H1 (cell line): Measurements from ENCODE around the gene SLC9A5. TPM values are rescaled to one million over a fixed set of nuclear protein-coding genes. Genes with fewer than 3 reads are reported as not detected.

Source experiments
- CTCF ChIA-PET: fragments of 300-600 bp; sonication (Branson Sonifier 250); formaldehyde crosslinking; loops from one replicate; lab custom pipeline; 2021; ENCODE audit not compliant: partially characterized antibody; lab: Charles Lee
- POLR2A ChIA-PET: fragments of 300-600 bp; sonication (Branson Sonifier 250); formaldehyde crosslinking; loops from one replicate; lab custom pipeline; 2021; ENCODE audit warnings: inconsistent platforms; ENCODE audit not compliant: partially characterized antibody; lab: Charles Lee
- DNase-seq, 2 experiments: peaks; one replicate each; pipeline versions ENCODE4 v3.0.0 to v3.0.0-alpha.2; 2010 to 2022; ENCODE audit warnings: low spot score in 2 of 2, low read depth in 1 of 2, mixed read lengths in 1 of 2
- FAIRE-seq: peaks from 2 replicates; lab custom pipeline; 2011; peaks lifted over from hg19 to GRCh38; lab: Jason Lieb, UNC
- H2AFZ ChIP-seq: 2 replicates; pipeline ENCODE4 v1.8.1; 2012; ENCODE audit warnings: low read length, inconsistent platforms
- H2AK5ac ChIP-seq: 2 replicates; pipeline ENCODE4 v1.6.1; 2013; ENCODE audit warnings: low read depth, low read length
- H2BK120ac ChIP-seq: replicated peaks from 2 replicates; pipeline ENCODE3; 2013; ENCODE audit warnings: low read depth, low read length, inconsistent platforms
- H2BK12ac ChIP-seq: 2 replicates; pipeline ENCODE4 v1.6.1; 2013; ENCODE audit warnings: low read depth, low read length
- H2BK15ac ChIP-seq: 2 replicates; pipeline ENCODE4 v1.6.1; 2013; ENCODE audit warnings: low read length
- H2BK20ac ChIP-seq: 2 replicates; pipeline ENCODE4 v1.6.1; 2013; ENCODE audit warnings: low read length
- H2BK5ac ChIP-seq: 2 replicates; pipeline ENCODE4 v1.6.1; 2013; ENCODE audit warnings: low read depth, low read length
- H3K14ac ChIP-seq: 2 replicates; pipeline ENCODE4 v1.6.1; 2013; ENCODE audit warnings: inconsistent platforms; ENCODE audit not compliant: insufficient read length
- H3K18ac ChIP-seq: 2 replicates; pipeline ENCODE4 v1.6.1; 2013; ENCODE audit warnings: low read length; ENCODE audit errors: extremely low read depth
- H3K23ac ChIP-seq: 2 replicates; pipeline ENCODE4 v1.6.1; 2013; ENCODE audit warnings: inconsistent platforms; ENCODE audit not compliant: insufficient read length
- H3K23me2 ChIP-seq: 2 replicates; pipeline ENCODE4 v1.6.1; 2013; ENCODE audit warnings: low read depth, low read length
- H3K27ac ChIP-seq: 2 replicates; pipeline ENCODE4 v1.6.1; 2011; ENCODE audit warnings: low read depth, low read length, inconsistent platforms
- H3K27me3 ChIP-seq, 4 experiments: replicated peaks in 1 of 4; 1 replicate in 1 of 4; 2 replicates in 3 of 4; pipeline versions ENCODE4 v1.6.1 to v1.8.1; 2011 to 2013; ENCODE audit warnings: low read length in 3 of 4, mild to moderate bottlenecking in 3 of 4, inconsistent platforms in 2 of 4, mixed read lengths in 2 of 4, moderate library complexity in 1 of 4; ENCODE audit not compliant: control insufficient read depth in 3 of 4, insufficient read depth in 3 of 4; ENCODE audit errors: extremely low read depth in 1 of 4
- H3K36me3 ChIP-seq, 4 experiments: 2 replicates each; pipeline versions ENCODE4 v1.6.1 to v1.8.1; 2011 to 2013; ENCODE audit warnings: mild to moderate bottlenecking in 4 of 4, low read length in 3 of 4, moderate library complexity in 2 of 4, control low read depth in 1 of 4, inconsistent platforms in 1 of 4; ENCODE audit not compliant: insufficient read depth in 4 of 4, control insufficient read depth in 2 of 4
- H3K4ac ChIP-seq: replicated peaks from 2 replicates; pipeline ENCODE3; 2013; ENCODE audit warnings: low read length, low read depth, mixed read lengths, inconsistent platforms; ENCODE audit not compliant: insufficient read length
- H3K4me1 ChIP-seq, 4 experiments: replicated peaks in 1 of 4; 1 replicate in 1 of 4; 2 replicates in 3 of 4; pipeline versions ENCODE4 v1.6.1 to v1.8.1; 2011 to 2013; ENCODE audit warnings: low read length in 3 of 4, inconsistent platforms in 2 of 4, mixed read lengths in 1 of 4; ENCODE audit not compliant: insufficient read depth in 4 of 4, control insufficient read depth in 3 of 4
- H3K4me2 ChIP-seq, 2 experiments: 2 replicates each; pipeline versions ENCODE4 v1.6.1 to v1.8.1; 2011 to 2013; ENCODE audit warnings: low read depth in 2 of 2, low read length in 2 of 2, control low read depth in 1 of 2, inconsistent platforms in 1 of 2, mild to moderate bottlenecking in 1 of 2; ENCODE audit not compliant: insufficient read depth in 1 of 2
- H3K4me3 ChIP-seq, 4 experiments: fragments of 200-600, 300-600 bp in 1 of 4; sonication (generic), shearing (Covaris generic), sonication (Bioruptor Twin) in 1 of 4; 2 replicates each; pipeline versions ENCODE4 v1.5.1 to v1.8.1; 2011 to 2016; ENCODE audit warnings: low read length in 4 of 4, low read depth in 3 of 4, control low read depth in 2 of 4, inconsistent platforms in 2 of 4, mild to moderate bottlenecking in 2 of 4, mixed read lengths in 1 of 4, moderate library complexity in 1 of 4; ENCODE audit not compliant: insufficient read depth in 2 of 4; ENCODE audit errors: extremely low read depth in 1 of 4
- H3K56ac ChIP-seq: replicated peaks from 2 replicates; pipeline ENCODE3; 2013; ENCODE audit warnings: low read depth, mild to moderate bottlenecking, mixed read lengths, low read length, inconsistent platforms; ENCODE audit not compliant: insufficient read length
- H3K79me1 ChIP-seq: 2 replicates; pipeline ENCODE4 v1.6.1; 2013; ENCODE audit warnings: low read depth, low read length, control low read depth
- H3K79me2 ChIP-seq, 2 experiments: 2 replicates each; pipeline versions ENCODE4 v1.6.1 to v1.8.1; 2012 to 2013; ENCODE audit warnings: low read length in 2 of 2, mild to moderate bottlenecking in 2 of 2, inconsistent platforms in 1 of 2; ENCODE audit not compliant: insufficient read depth in 2 of 2, control insufficient read depth in 1 of 2
- H3K9ac ChIP-seq, 4 experiments: replicated peaks in 1 of 4; 1 replicate in 1 of 4; 2 replicates in 3 of 4; pipeline versions ENCODE4 v1.6.1 to v1.8.1; 2011 to 2013; ENCODE audit warnings: low read depth in 3 of 4, low read length in 3 of 4, control low read depth in 2 of 4, mild to moderate bottlenecking in 2 of 4, moderate library complexity in 2 of 4, inconsistent platforms in 1 of 4; ENCODE audit errors: extremely low read depth in 1 of 4
- H3K9me3 ChIP-seq, 2 experiments: 2 replicates each; pipeline versions ENCODE4 v1.6.1 to v1.8.1; 2012 to 2013; ENCODE audit warnings: mild to moderate bottlenecking in 2 of 2, moderate library complexity in 2 of 2, control low read depth in 1 of 2, inconsistent platforms in 1 of 2, low read depth in 1 of 2, low read length in 1 of 2, mixed read lengths in 1 of 2; ENCODE audit not compliant: insufficient read depth in 2 of 2
- H4K20me1 ChIP-seq, 2 experiments: replicated peaks in 1 of 2; 2 replicates each; pipeline versions ENCODE3 to v1.8.1; 2011 to 2013; ENCODE audit warnings: inconsistent platforms in 2 of 2, low read length in 2 of 2, mild to moderate bottlenecking in 1 of 2; ENCODE audit not compliant: insufficient read depth in 2 of 2, control insufficient read depth in 1 of 2
- H4K5ac ChIP-seq: 2 replicates; pipeline ENCODE4 v1.6.1; 2013; ENCODE audit warnings: low read length, low read depth, mixed read lengths, inconsistent platforms; ENCODE audit not compliant: insufficient read length
- H4K8ac ChIP-seq: 2 replicates; pipeline ENCODE4 v1.8.0; 2013; ENCODE audit warnings: mild to moderate bottlenecking, moderate library complexity, low read length, inconsistent platforms; ENCODE audit not compliant: insufficient read depth; ENCODE audit errors: extremely low read depth
- H4K91ac ChIP-seq: replicated peaks from 2 replicates; pipeline ENCODE3; 2013; ENCODE audit warnings: low read length, mixed read lengths, inconsistent platforms; ENCODE audit not compliant: insufficient read length
- EGR1 ChIP-seq: IDR thresholded peaks from 2 replicates; pipeline ENCODE4 v1.6.1; 2011; ENCODE audit warnings: low read depth, low read length, borderline replicate concordance
- FOSL1 ChIP-seq: IDR thresholded peaks from 2 replicates; pipeline ENCODE4 v1.6.1; 2011; ENCODE audit warnings: mild to moderate bottlenecking, low read depth, low read length, moderate library complexity; ENCODE audit not compliant: insufficient read depth
- GTF2F1 ChIP-seq: IDR thresholded peaks from 2 replicates; pipeline ENCODE4 v1.6.1; 2012; ENCODE audit warnings: low read depth, low read length, improper control_type of control experiment, borderline replicate concordance
- WGBS, 2 experiments: shearing (Covaris generic) in 1 of 2; methylation state at CpG; one replicate each; pipeline versions ENCODE4 v1.1.6 to v1.1.7; 2013 to 2015; ENCODE audit warnings: low lambda C conversion rate in 2 of 2, mixed read lengths in 2 of 2, inconsistent platforms in 1 of 2, low coverage in 1 of 2, missing lambda C conversion rate in 1 of 2; ENCODE audit not compliant: insufficient replicate concordance in 2 of 2, insufficient coverage in 1 of 2, insufficient read length in 1 of 2; ENCODE audit errors: extremely low coverage in 1 of 2, missing lambda C conversion rate in 1 of 2; 5-methylcytosine and 5-hydroxymethylcytosine counted together
- polyA plus RNA-seq, 7 experiments: library from polyadenylated mRNA; depleted of rRNA in 3 of 7; stranded (reverse) in 5 of 7; unstranded in 2 of 7; fragments of >200 nt in 5 of 7; fragments of 200-250 nt in 2 of 7; gene quantifications; 1 replicate in 5 of 7; 2 replicates in 1 of 7; 4 replicates in 1 of 7; pipeline versions ENCODE4 v1.2.1 to v1.2.3, GENCODE V29; 2011 to 2013; ENCODE audit warnings: missing spikeins in 2 of 7, mixed read lengths in 2 of 7
- total RNA-seq: library from RNA; stranded (reverse); fragmentation: NEBNext Ultra II Directional; extraction: Animal tissue kit (Norgen Biotek cat#: 25700); gene quantifications from 2 replicates; pipeline ENCODE4 v1.2.1, GENCODE V29; 2021

The SLC9A5 gene
- total and polyA plus RNA-seq, 2 of the 8 experiments (the other 6 are each of a cell fraction or from before 2014, with no cell fraction given) = 7.9 to 8.6 TPM

- ChIA-PET POLR2A (interaction anchor here (1.4 to 11.2 kb wide), 4 partner anchors 9 to 36 kb away, joined by 3 to 111 read pairs (median 10); partner anchors contain the start of genes FHOD1, SLC9A5 and TMEM208), CTCF (interaction anchor here (0.7 to 4.6 kb wide), 5 partner anchors 9 to 48 kb away, joined by 3 to 23 read pairs (median 4); partner anchors contain the start of genes ELMO3, FHOD1 and TMEM208)
- Histone ChIP-seq H3K9ac (no peak overlapping the region), H3K9me3 (no peaks in the 10 kb centered on the region), H4K20me1 (peaks cover 0 to 14% of the 10 kb centered on the region in 2 experiments), H2BK5ac (no peak overlapping the region), H2BK120ac (no peak overlapping the region), H3K23me2 (no peaks in the 10 kb centered on the region), H3K27ac (no peak overlapping the region), H2BK20ac (no peak overlapping the region), H3K14ac (no peak overlapping the region), H3K79me2 (no peaks in the 10 kb centered on the region), H3K56ac (no peak overlapping the region), H4K8ac (no peak overlapping the region; the same call in 1 of the 2 replicates), H3K27me3 (no peaks in the 10 kb centered on the region), H3K36me3 (peaks cover 11 to 28% (median 20%) of the 10 kb centered on the region in 4 experiments; a peak in 5 of 8 replicates), H3K79me1 (peaks cover 4% of the 10 kb centered on the region; the same call in 1 of the 2 replicates), H4K5ac (no peak overlapping the region), H3K4me1 (peaks cover 0 to under 1% (median 0%) of the 10 kb centered on the region in 4 experiments; a peak in 3 of 7 replicates), H2AK5ac (0 out of 2 replicates have a peak overlapping the region, but pooled peaks have one; percentile 75), H3K23ac (no peak overlapping the region), H2BK15ac (no peak overlapping the region), H3K4ac (no peak overlapping the region), H3K4me2 (no peak overlapping the region), H4K91ac (no peak overlapping the region), H3K4me3 (no peak overlapping the region), H2BK12ac (peak overlapping the region; percentile 27; the same call in 1 of the 2 replicates), H2AFZ (no peak overlapping the region), H3K18ac (no peak overlapping the region)
- DNase-seq (no peak), FAIRE-seq (no peak)
- TF ChIP-seq FOSL1 = no peak
- no peak for TF ChIP-seq EGR1
- no peak for TF ChIP-seq GTF2F1
- 87% methylated on average over 14 of the region's 17 CpGs; no CpG with 5 or more reads in 1 of the 2 experiments for WGBS, 2 experiments
Measured at GRCh38 chr16:67235816-67236562, 12.8 kb upstream of the SLC9A5 start.
